ENCODE results near the gene CCDC33. TPM values are rescaled to one million over a fixed set of nuclear protein-coding genes. Genes with fewer than 3 reads are reported as not detected.

CCDC33 gene
- total and polyA plus RNA-seq, 7 donors: 0.01 to 0.03 TPM; not detected in 5

GRCh38 chr15:74269362-74270035 lies 33.4 kb downstream of the CCDC33 start:
- DNase-seq: no peak
- H3K9me3 ChIP-seq: no peaks in the 10 kb centered on the region
- H3K27me3 ChIP-seq (ENCODE audit: insufficient read depth in 3 of 3, low read length in 2 of 3): peaks cover 0 to 22% (median 6%) of the 10 kb centered on the region in 3 donors
- 85 to 91% (median 88%) methylated on average over 7 to 8 of the region's 8 CpGs for WGBS, 3 donors
- no peak overlapping the region for H3K27ac ChIP-seq
- H3K4me1 ChIP-seq: no peaks in the 10 kb centered on the region
- intact Hi-C loops (cut with DNase I): no loop called here
- TF ChIP-seq CTCF (IDR thresholded peaks at IDR 0.05): no peak
- H3K4me3 ChIP-seq: no peak overlapping the region
- ATAC-seq: no peak
- H3K36me3 ChIP-seq (ENCODE audit: insufficient read depth in 1 of 2, low read depth in 1 of 2): no peaks in the 10 kb centered on the region

GRCh38 chr15:74270155-74270554 lies 34.0 kb downstream of the CCDC33 start:
- no peaks in the 10 kb centered on the region for H3K9me3 ChIP-seq
- no peaks in the 10 kb centered on the region for H3K36me3 ChIP-seq (ENCODE audit: insufficient read depth in 1 of 2, low read depth in 1 of 2)
- no peak overlapping the region for H3K27ac ChIP-seq
- intact Hi-C loops (cut with DNase I): no loop called here
- H3K4me1 ChIP-seq: no peaks in the 10 kb centered on the region
- peaks cover 0 to 22% (median 6%) of the 10 kb centered on the region in 3 donors for H3K27me3 ChIP-seq (ENCODE audit: insufficient read depth in 3 of 3, low read length in 2 of 3)
- ATAC-seq: no peak
- 85 to 90% (median 86%) methylated on average over 6 of the region's 6 CpGs for WGBS, 3 donors
- no peak for TF ChIP-seq CTCF (IDR thresholded peaks at IDR 0.05)
- H3K4me3 ChIP-seq: no peak overlapping the region
- DNase-seq: no peak

- Histone ChIP-seq H3K36me3 (ENCODE audit: insufficient read depth in 1 of 2, low read depth in 1 of 2) (no peaks in the 10 kb centered on the region), H3K9me3 (no peaks in the 10 kb centered on the region), H3K4me1 (no peaks in the 10 kb centered on the region), H3K27ac (no peak overlapping the region), H3K4me3 (no peak overlapping the region), H3K27me3 (ENCODE audit: insufficient read depth in 3 of 3, low read length in 2 of 3) (peaks cover 0 to 22% (median 6%) of the 10 kb centered on the region in 3 donors)
- ATAC-seq (no peak), DNase-seq (no peak)
- intact Hi-C loops (cut with DNase I): no loop called here
- WGBS, 3 donors: 33 to 39% (median 36%) methylated on average over 13 to 14 of the region's 14 CpGs
- TF ChIP-seq CTCF (IDR thresholded peaks at IDR 0.05): no peak
Measured at GRCh38 chr15:74270854-74271520, 34.9 kb downstream of the CCDC33 start.

- intact Hi-C loops (cut with DNase I): no loop called here
- H3K27me3 ChIP-seq (ENCODE audit: insufficient read depth in 3 of 3, low read length in 2 of 3): peaks cover 0 to 22% (median 6%) of the 10 kb centered on the region in 3 donors
- no peak for TF ChIP-seq CTCF (IDR thresholded peaks at IDR 0.05)
- no peaks in the 10 kb centered on the region for H3K4me1 ChIP-seq
- ATAC-seq: no peak
- DNase-seq: no peak
- 83 to 90% (median 84%) methylated on average over 10 of the region's 10 CpGs for WGBS, 3 donors
- H3K9me3 ChIP-seq: no peaks in the 10 kb centered on the region
- no peak overlapping the region for H3K4me3 ChIP-seq
- H3K36me3 ChIP-seq (ENCODE audit: insufficient read depth in 1 of 2, low read depth in 1 of 2): no peaks in the 10 kb centered on the region
- no peak overlapping the region for H3K27ac ChIP-seq
Measured at GRCh38 chr15:74272812-74273211, 36.7 kb downstream of the CCDC33 start.
